Kasumi-1 (cell line): ENCODE results near the gene NIFK.
A peak's percentile ranks its signal among the peaks of the same experiment; 100 is the strongest.
"Not testable (repeated sequence)": the region's sequence is repeated elsewhere in the genome, so short reads cannot be mapped to it uniquely, and the experiment has no call there.

Source experiments
- DNase-seq, 2 experiments: peaks; one replicate each; lab custom pipeline; 2025; lab: John Stamatoyannopoulos, UW

Gene NIFK

DNA sequence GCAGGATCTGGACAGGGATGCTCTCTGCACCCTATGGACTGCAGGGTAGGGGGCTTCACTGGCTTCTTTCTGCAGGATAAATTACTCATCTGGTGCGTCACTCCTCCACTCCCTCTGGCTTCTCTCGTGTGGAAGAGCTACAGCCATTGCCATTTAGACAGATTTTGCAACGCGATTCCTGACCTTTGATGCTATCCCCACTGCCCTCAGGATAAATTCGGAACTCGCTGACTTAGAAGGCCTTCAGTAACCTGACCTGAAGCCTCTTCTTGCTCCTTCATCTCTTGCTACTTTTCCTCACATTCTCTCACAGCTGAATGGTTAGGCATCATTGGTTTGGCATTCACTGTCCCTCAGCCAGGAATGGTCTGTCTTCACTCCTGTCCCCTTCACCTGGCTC is 5.3 kb downstream of the NIFK start:
- DNase-seq, result no peak

DNA sequence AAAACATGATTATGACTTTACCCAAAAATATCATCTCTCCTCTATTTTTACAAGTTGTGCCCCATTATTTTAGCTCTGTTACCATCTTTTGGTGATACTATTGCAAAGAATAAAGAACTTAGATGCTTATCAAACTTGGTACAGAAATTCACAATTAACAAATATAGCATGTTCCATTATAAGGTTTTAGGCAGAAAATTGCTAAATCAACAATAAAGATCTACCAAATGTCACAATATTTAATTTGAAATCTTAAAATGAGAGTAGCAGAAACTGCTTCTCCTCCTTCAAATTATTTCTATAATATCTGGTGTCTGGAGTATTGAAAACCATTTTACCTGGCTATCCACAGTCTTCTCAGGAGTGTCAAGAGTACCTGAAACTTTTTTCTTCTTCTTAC is 8.7 kb downstream of the NIFK start:
- DNase-seq, result no peak

DNA sequence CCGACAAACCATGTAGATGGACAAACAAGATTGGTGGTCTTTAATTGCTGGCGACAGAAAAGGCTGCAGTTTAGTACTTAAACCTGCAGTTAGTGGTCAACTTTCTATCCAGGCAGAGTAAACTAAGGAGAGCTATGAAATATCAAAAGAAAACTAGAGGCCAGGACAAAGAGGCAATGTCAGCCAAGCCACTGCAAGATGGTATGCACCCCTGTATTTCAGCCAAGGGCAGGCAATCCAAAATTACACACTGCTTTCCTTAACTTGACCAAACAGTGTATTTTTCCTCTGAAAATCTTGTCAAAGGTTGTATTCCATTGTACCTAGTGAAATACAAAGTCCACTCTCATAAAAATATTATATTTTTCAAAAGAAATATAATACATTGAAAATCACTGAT is 9.3 kb downstream of the NIFK start:
- no peak for DNase-seq

DNA sequence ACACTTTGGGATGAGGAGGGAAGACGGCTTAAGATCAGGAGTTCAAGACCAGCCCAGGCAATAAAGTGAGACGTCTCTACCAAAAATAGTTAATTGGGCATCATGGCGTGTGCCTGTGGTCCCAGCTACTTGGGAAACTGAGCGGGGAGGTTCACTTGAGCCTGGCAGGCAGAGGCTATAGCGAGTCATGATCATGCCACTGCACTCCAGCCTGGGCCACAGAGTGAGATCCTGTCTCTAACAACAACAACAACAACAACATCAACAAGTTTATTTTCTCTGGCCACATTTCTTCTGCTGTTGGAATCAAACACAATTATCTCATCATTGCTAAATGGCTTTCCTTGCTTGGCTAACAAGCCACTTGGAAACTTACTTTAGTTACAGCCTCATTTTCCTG is 13.4 kb downstream of the NIFK start:
- DNase-seq, result no peak

DNA sequence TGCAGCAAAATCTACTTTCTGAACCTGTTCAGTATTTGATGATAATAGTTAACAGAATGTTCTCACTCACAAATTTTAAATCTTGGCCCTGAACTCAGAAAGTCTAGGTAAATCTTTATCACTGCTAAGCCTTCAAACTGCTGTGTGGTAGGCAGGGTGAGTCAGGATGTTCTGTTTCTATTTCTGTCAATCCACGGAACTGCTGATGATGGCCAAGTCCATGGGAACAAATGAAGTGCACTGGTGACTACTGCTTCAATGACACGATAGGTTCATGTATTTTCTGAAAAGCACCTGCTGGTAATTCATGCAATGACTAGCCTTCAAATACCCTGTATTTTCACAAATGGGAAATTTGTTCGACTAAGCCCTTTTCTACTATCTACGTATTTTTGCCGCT is 14.2 kb downstream of the NIFK start:
- DNase-seq, result no peak

DNA sequence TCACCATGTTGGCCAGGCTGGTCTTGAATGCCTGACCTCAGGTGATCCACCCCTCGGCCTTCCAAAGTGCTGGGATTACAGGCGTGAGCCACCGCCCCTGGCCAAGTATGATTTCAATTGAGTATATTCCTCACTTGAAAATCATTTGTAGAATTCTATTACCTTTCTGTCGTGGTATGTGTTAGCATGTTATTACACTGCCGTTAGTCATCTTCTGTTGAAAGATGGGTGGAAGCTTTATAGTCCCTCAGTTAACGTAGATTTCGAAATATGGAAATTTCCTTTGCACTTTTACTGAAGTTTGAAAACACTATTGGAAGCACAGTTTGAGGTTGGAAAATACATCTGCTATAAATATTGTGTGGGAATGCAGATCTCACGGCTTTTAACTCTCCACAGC is 14.7 kb downstream of the NIFK start:
- DNase-seq, result no peak

DNA sequence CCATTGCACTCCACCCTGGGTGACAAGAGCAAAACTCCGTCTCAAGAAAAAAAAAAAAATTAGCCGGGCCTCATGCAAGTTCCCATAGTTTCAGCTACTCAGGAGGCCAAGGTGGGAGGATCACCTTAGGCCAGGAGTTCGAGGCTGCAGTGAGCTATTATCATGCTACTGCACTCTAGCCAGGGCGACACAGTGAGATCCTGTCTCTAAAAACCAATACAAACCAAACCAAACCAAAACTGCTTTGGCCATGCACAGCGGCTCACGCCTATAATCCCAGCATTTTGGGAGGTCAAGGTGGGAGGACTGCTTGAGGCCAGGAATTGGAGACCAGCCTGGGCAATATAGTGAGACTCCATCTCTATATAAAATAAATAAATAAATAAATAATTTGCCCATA is 19.1 kb downstream of the NIFK start:
- no peak for DNase-seq

DNA sequence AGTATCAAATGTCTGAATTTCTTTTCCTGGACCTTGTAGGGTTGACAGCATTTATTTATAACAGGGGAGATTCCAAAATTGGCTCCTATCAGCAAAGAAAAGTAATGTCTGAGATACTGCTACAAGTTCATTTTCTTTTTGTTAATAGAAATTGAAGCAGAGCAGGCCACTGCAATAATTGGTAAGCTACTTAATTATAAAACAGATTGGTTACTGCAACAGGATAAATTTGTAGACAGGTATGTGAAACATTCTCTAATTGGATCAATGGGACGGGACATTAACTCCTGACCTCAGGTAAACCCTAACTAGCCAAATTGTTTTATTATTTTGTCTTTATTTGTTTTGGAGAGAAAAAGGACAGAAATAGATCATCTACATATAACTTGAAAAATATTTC is 20.5 kb downstream of the NIFK start:
- DNase-seq, result no peak

DNA sequence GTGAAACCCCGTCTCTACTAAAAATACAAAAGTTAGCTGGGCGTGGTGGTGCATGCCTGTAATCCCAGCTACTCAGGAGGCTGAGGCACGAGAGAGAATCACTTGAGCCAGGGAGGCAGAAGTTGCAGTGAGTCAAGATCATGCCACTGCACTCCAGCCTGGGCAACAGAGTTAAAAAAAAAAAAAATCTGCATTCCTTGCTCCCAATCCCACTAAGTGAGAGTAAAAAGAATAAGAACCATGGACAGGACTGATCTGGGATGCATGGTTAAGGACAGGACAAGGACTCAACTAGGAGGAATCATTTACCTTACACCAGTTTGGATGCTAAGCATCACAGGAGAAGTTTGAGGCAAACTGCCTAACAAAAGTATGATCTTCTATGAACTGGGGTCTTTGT is 25.2 kb downstream of the NIFK start:
- DNase-seq, result not testable (repeated sequence)

DNA sequence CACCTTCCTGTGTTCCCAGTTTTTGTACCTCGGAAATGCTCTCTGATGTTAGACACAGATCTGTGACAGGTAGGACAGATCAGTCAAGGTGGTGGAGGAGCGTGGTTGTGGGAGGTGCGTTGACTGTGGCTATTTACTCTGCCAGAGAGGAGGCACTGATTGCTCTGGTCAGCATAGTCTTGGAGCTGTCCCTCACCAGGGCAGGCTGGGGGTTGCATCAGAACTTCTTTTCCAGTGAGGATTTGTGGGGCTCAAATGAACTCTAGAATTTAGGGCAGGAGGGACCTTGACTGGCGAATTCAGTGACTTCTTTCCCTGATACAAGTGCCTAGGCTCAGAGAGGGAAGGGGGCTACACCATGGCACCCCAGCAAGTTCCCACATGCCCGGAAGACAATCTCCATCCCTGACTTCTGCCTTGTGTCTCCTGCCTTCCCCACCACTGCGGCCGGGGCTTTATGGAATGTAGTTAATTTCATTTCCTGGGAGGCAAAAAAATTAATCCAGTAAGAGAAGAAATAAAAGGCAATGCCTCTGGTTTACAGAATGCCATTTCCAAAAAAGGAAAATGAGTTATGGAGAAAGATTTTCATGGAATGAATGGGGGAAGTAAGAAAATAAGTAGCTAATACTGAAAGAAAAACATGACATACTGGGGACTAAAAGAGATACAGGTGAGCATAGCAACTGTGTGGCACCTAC is 26.1 kb downstream of the NIFK start:
- no peak for DNase-seq

DNA sequence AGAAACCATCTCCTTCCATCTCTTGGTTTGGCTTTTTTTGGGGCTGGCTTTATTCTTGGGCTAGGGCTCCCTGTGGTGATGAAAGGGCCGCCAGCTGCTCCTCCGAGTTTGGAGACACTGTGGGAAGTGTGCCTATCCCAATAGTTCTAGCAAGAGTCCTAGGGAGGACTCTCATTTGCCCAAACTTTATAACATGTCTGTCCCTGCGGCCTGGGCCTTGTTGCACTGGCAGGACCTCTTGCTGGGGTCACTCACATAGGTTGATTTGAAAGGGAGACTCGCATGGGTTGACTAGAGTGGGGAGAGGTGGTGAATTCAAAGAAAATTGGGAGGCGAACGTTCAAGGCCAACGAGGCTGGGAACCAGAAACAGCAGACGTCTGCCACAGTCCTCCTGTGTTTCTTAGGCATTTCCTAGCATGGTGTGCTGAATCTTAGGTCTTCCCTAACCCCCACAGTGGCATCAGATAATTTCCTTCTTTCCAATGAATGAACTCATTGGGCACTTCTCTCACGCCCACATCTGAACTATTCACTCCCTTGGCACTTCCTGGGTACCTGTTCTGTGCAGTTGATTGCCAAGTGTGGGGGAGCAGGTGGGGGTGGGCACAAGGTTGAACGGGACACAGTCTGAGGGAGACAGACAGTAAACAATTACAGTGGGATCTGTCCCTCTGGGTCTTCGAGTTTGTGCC is 26.8 kb downstream of the NIFK start:
- no peak for DNase-seq

DNA sequence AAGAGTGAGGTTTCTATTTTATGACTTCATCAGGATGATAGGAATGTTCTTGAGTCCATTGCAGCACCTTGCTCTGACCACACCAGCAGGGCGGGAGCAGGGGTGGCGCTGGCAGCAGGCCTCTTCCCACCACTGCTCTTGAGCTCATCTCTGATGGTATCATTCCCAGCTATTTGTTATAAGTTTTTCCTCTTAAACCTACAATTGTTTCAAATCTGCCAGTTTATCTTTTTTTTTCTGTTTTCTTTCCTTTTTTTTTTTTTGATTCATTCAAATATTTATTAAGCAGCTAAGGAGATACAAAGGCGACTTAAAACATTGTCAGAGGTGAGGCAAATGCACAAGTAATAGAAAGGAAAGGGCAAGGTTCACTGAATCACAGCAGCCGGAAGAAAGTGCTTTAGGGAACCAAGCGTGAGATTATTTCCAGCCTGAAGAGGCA is 28.7 kb downstream of the NIFK start:
- no peak for DNase-seq

DNA sequence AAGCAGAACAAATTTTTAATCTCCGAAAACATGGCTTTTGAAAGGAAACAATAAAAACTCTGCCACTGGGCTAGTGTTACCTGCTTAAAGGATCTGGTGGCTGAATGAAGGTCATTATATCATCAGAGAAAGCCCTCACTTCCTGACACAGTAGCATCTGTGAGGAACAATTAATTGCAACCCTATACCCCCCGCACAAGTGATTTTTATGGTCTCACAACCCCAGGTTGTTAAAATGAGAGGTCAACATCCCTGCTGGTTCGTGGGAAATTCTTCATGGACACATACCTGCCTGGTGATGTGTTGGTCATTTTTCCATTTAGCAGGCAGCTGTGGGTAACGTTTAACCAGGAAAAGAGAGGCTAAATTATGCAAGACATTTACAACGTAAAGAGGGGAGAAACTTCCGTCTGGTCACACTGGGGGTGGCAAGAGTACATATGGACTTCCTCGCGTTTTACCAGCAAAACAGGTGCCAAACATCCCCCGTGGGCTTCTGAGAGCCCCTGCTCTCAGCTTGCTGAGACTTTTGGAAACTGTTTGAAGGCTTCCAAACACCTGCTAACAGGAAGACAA is 29.2 kb downstream of the NIFK start:
- no peak for DNase-seq

DNA sequence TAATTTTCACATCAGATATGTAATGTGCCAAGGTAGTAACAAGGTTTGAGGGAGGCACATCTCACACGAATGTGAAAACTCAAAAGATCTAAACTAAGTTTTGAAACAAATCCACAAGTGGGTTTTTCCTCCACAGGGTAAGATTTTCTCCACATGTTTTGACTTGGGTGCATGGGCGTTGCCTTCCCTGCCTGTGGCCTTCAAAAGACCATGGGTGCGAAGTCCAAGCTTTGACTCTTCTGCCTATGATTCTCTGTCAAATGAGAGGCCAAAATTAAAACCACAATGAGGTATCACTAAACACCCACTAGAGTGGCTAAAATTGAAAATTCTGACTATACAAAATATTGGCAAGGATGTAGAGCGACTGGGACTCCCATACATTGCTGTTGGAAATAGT is 30.7 kb downstream of the NIFK start:
- no peak for DNase-seq

DNA sequence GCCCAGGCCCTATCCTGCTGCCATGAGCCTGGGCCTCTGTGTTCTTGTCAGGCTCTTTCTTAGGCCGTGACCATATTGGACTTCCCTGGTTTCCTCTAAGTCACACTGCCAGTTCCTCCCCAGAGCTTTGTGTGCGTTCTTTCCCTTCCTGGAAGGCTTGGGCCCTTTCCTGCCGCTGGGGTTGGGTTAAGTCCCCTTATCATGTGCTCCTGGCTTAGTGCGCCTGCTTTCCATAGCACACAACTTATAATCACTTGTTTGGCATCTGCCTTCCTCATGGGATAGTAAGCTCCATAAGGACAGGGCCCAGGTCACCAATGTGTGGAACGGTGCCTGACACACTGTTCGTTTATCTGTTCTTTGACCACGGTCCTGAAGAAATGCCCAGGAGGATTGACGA is 31.3 kb downstream of the NIFK start:
- no peak for DNase-seq

DNA sequence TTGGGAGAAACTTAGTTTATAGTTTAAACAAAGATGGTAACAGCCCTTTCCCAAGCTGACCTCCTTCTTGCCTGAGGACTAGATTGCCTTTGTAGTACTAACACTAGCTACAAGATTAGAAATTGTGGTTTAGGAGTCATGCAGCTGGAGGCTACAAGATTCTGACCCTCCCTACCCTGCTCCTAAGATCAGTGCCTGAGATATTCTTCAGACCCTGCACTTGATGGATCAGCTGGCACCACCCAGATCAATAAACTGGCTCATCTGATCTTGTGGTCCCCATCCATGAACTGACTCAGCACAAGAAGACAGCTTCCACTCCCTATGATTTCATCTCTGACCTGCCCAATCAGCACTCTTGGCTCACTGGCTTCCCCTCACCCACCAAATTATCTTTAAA is 34.9 kb downstream of the NIFK start:
- not testable (repeated sequence) for DNase-seq

DNA sequence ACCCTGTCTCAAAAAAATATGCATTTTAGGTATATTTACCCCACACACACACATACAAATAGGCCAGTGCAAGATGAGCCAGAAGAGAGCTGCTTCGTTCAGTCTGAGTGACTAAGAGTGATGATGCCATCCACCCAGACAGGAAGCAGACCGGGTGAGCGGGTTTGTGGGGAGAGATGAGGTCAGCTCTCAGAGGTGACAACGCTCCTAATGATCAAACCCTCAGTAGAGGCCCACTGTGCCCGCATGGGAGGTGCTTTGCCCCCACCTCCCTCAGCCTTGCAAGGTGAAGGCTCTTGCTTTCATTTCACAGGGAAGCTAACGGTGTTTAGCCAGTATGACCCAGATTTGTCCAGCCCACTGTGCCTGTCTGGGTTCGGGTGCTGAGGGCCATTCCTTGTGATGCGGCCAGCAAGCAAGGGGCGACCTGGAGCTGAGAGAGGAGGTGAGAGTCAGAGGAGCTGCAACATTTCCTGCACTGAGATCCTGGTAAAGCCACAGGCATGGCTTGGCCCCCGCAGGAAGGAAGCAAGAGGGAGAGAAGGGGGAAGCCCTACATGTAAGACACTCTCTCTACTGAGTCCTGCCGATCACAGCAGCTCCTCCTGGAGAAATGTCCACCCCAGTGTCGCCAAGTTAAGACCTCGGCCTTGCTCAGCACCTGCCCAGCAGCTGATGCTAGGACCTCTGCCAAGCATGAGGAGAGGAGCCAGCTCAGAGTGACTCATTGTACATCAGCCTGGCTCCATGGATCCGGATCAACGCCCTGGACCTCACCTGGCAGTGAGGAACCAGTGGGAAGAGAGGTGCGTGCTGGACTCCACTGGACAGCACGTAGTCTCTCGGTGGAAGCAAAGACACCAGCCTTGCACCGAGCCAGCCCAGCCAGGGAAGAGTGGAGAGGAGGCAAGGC is 37.0 kb downstream of the NIFK start:
- DNase-seq, result peak; percentile 94 to 95

DNA sequence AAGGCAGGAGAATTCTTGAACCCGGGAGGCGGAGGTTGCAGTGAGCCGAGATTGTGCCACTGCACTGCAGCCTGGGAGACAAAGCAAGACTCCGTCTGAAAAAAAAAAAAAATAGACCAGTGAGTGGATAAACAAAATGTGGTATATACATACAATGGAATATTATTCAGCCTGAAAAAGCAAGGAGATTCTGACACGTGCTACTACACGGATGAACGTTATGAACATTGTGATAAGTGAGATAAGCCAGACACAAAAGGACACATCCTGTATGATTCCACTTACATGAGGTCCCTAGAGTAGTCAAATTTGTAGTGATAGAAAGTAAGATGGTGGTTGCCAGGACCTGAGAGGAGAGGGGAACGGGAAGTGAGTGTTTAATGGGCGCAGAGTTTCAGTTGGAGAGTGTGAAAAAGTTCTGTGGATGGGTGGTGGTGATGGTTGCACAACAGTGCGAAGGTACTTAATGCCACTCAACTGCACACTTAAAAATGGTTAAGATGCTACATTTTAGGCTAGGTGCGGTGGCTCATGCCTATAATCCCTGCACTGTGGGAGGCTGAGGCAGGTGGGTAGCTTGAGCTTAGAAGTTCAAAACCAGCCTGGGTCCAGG is 38.3 kb downstream of the NIFK start:
- DNase-seq, result no peak

DNA sequence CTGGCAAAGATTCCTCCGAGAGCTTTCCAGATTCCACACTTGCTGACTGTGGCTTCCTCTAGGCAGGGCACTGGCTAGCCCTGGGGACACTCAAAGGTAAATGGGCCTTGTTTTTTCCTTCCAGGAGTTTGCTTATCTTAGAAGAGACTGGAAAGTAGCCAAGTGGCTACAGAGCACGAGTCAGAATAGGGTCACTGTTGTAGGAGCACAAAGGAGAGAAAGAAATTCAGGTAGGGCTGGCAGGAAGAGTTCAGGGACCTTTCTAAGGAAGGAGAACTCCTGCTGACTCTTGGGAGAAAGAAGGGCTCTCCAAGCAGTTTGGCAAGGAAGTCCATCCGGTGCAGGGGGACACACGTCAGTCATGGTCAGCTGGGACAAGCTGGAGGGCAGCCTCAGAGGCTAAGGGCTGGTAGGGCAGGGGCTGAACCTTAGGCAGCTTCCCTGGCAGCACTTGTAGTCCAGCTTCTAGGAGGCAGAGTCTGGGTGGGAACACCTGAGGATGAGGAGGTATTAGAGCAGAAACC is 39.5 kb downstream of the NIFK start:
- no peak for DNase-seq

DNA sequence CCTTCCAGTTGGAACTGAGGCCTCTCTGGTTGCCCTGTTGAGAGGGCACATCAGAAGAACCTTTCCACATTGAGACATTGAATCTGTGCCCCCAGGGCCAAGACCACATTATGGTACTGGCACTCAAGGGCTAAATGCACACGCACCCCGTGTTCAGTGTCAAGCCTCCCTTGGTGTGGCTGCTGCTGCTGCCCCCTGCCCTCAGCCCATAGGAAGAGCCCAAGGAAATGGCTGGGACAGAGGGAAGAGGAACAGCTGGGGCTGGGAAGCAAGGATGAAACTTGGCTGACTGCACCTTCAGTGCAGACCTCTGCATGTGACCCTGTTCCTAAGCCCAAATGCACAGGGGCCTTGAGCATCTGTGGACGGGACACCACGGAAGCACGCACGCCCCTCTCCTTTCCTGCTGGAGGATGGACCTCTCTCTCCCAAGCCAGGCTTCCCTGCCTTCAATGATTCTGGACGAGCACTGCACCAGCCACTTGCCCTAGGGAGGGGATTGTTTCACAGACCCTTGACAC is 40.2 kb downstream of the NIFK start:
- no peak for DNase-seq

DNA sequence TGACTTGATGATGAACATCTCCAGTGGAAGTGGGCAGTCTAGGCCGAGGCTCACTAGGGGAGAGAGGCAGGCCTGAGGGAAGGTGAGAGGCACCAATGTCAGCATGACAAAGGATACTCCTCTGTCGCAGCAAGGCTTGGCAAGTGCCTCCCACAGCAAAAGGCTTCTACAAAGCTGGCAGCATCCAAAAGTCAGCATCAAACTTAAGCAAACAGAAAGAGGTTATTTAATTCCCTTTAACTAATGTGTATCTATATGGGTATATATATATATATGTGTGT is 41.6 kb downstream of the NIFK start:
- no peak for DNase-seq
